ENCODE results near the gene CASTOR1.

The CASTOR1 gene

DNA sequence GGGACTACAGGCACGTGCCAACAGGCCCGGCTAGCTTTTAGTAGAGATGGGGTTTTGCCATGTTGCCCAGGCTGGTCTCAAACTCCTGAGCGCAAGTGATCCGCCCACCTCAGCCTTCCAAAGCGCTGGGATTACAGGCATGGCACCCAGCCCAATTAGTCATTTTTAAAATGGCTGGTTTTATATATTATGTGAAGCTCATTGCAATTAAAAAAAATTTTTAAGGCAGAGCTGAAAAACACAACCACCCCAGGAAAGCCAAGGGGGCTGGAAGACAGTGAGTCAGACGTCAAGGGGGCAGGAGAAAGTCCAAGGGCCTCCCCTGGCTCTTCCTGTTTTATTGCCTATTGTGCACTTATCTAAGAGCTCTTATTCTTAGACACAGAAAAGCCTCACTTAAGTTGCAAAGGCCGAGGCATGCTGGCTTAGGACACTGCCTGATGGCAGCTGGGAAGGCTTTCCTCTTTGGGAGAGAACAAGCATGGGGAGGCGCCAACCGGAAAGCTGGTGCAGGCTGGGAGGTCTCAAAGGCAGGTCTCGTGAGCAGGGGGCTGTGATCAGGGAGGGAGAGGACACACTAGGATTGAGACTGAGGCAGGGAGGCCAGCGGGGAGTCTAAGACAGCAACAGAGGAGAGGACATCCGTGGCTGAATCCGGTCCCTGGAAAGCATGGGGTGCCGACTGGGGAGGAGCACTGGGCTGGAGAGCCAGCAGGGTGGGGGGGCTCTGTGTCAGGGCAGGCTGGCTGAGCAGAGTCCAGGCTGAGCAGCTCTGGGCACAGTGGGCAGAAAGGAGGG lies 11.6 kb downstream of the CASTOR1 start:
- TF ChIP-seq CTCF (conservative IDR thresholded peaks at IDR 0.05; ENCODE audit: low read depth, low read length): no peak
- H3K4me3 ChIP-seq (ENCODE audit: low read length): no peak overlapping the region
- DNase-seq (ENCODE audit: low read depth): peak; percentile 62

- H3K4me3 ChIP-seq (ENCODE audit: low read length): no peak overlapping the region
- DNase-seq (ENCODE audit: low read depth): no peak
Observed at GRCh38 chr22:30276039-30276438, 13.3 kb downstream of the CASTOR1 start.

DNA sequence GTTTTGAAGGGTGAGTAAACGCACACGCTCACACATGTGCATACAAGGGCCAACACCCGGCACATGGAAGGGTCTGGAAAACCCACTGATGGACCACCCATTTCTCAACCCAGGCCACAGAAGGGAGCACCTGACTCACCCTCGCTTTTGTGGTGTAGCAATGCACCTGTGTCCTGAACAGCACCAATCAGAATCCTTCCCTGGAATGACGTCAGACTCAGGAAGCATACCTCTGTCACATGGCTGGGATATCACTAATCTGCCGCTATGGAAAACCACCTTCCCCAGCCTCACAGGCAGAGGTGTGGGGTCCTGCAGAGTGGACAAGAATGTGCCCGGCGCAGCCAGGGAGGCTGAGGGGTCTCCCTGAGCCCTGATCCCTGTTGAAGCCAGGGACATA lies 13.7 kb downstream of the CASTOR1 start:
- DNase-seq (ENCODE audit: low read depth): no peak
- TF ChIP-seq CTCF (conservative IDR thresholded peaks at IDR 0.05; ENCODE audit: low read depth, low read length): no peak
- H3K4me3 ChIP-seq (ENCODE audit: low read length): no peak overlapping the region

More at GRCh38 chr22:30276039-30276438, 13.3 kb downstream of the CASTOR1 start:
- TF ChIP-seq CTCF (conservative IDR thresholded peaks at IDR 0.05; ENCODE audit: low read depth, low read length): no peak

GRCh38 chr22:30274437-30274812 lies 14.9 kb downstream of the CASTOR1 start:
- no peak overlapping the region for H3K4me3 ChIP-seq (ENCODE audit: low read length)
- DNase-seq (ENCODE audit: low read depth): no peak
- no peak for TF ChIP-seq CTCF (conservative IDR thresholded peaks at IDR 0.05; ENCODE audit: low read depth, low read length)

GRCh38 chr22:30273711-30274436 lies 15.4 kb downstream of the CASTOR1 start:
- no peak for TF ChIP-seq CTCF (conservative IDR thresholded peaks at IDR 0.05; ENCODE audit: low read depth, low read length)
- DNase-seq (ENCODE audit: low read depth): no peak
- H3K4me3 ChIP-seq (ENCODE audit: low read length): no peak overlapping the region

DNA sequence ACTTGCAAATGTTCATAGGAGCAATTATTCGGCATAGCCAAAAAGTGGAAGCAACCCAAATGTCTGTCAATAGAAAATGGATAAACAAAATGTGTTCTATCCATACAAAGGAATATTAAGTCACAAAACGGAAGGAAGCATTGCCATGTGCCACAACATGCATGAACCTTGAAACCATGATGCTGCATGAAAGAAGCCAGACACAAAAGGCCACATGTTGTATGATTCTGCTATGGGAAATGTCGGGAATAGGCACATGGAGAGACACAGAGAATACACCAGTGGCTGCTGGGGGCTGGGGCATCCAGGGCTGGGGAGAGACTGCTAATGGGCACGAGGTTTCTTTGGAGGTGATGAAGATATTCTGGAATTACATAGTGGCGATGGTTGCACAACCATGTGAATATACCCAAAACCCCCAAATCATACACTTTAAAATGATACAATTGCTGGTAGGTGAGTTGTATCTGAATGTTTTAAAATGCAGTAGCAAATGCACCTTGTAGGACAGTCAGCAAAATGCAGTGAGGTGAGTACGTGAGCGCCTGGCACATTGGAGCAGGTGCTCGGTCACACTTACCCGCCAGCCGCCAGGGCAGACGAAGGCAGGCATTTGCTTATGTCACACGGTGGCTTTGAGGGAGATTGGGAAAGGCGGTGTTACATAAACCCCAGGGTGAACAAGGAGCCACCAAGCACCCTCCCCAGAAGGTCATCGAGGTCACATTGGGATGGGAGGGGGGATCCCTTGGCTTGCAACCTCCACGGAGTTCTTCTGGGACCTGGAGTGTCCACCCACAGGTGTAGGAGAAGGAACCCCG lies 16.3 kb downstream of the CASTOR1 start:
- TF ChIP-seq CTCF (conservative IDR thresholded peaks at IDR 0.05; ENCODE audit: low read depth, low read length): no peak
- no peak overlapping the region for H3K4me3 ChIP-seq (ENCODE audit: low read length)
- no peak for DNase-seq (ENCODE audit: low read depth)
